GM21529 (cell line): Measurements from ENCODE around the gene NHS.

Experiments
- ATAC-seq: cut with Tn5 transposase; IDR thresholded peaks from one replicate; pipeline ENCODE4 v1.9.1; 2021; ENCODE audit not compliant: unreplicated experiment

Gene NHS

GRCh38 chrX:17613979-17614588 lies 239.1 kb downstream of the NHS start:
- ATAC-seq = peak; percentile 61

DNA sequence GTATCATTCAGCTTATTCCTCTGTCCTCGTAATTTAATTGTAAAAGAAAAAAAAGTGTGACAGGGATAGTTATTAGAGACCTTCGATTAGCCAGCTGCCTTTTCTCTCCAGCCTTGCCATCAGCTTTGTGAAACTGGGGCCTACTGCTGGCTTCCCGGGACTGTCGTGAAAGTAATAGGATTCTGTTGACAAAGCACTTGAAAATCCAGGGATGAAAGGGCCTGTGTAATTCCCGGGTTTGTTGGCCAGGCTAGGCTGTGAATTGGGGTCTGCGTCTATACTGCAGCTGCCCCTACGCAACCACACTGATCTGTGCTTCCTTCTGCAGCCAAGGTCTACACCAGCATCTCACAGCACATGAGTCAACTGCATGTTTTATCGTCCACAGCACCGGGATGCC lies 241.9 kb downstream of the NHS start:
- ATAC-seq = no peak

DNA sequence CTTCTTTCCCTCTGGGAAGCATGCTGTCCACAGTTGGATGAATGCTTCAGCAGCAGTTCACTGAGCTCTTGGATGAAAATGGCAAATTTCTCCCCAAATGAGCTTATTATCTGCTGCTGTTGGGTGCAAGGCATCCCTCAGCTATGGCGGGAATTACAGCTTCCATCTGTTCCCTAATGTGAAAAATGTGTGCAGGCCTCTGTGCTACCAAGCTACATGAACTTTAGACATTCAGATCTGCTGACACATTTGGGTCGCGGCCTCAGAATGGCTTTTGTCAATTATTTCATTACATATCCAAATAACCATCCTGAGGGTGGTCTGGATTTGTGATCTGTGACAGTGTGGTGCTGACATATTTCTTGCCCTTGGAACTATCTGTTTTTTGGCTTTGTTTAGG lies 242.8 kb downstream of the NHS start:
- no peak for ATAC-seq

DNA sequence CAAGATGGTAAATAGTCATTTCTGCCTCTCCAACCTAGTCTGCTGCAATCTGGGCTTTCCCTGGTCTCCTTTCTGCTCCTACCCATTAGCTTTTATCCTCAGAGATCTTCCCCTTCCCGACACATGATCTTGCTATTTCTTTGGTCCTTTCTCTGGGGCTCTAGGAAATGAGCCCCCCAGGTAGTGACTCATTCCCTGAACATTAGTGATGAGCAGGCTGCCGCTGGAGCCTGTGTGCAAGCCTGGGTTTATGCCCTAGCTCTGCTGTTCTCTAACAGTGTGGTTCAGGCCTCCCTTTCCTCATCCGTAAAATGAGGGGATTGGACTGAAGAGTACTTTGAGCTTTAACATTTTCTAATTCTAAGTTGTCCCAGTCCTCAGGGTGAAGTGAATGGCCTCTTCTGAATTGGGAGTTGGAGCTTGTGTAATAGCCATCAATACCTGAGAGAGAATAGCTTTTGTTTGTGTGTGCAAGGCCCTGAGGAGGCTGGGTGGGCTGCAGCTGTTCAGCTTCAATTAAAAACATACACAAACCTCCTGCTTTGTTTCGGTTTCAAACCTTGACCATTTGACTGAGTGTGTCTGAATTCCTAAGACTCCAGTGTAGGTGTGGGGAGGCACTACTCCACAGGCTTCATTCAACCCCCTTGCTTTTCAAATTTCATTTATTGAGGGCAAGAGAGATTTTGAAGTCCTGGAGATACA lies 246.7 kb downstream of the NHS start:
- ATAC-seq = no peak

- no peak for ATAC-seq
These were observed 247.3 kb downstream of the NHS start for GRCh38 chrX:17622331-17622730.

- no peak for ATAC-seq
These were observed 248.8 kb downstream of the NHS start for GRCh38 chrX:17623750-17624149.

DNA sequence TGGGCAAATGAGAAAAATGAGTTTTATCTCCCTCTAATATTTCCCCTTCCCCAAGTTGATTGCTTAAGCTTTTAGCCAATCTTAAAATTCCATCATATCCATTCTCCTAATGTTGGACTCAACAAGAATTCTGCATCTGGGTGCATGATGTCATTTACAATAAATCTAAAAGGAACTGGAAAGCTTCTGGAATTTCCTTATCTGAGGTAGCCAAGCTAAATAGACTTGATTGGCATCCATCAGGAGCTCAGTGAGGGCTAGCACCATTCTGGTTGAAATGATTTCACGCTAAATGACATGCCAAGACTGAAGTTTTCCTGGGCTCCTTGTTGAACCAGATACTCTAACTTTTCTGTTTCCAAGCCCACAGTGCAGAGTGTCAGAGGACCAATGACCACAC lies 252.0 kb downstream of the NHS start:
- no peak for ATAC-seq

- ATAC-seq = no peak
These were observed 254.0 kb downstream of the NHS start for GRCh38 chrX:17628976-17629375.

GRCh38 chrX:17629519-17629918 lies 254.5 kb downstream of the NHS start:
- ATAC-seq = no peak

- no peak for ATAC-seq
These were observed 256.6 kb downstream of the NHS start for GRCh38 chrX:17631647-17632046.

GRCh38 chrX:17632942-17633341 lies 257.9 kb downstream of the NHS start:
- ATAC-seq = peak; percentile 76

- no peak for ATAC-seq
These were observed 258.5 kb downstream of the NHS start for GRCh38 chrX:17633546-17633945.

GRCh38 chrX:17634542-17635207 lies 259.7 kb downstream of the NHS start:
- no peak for ATAC-seq

- no peak for ATAC-seq
These were observed 260.2 kb downstream of the NHS start for GRCh38 chrX:17635231-17635630.

DNA sequence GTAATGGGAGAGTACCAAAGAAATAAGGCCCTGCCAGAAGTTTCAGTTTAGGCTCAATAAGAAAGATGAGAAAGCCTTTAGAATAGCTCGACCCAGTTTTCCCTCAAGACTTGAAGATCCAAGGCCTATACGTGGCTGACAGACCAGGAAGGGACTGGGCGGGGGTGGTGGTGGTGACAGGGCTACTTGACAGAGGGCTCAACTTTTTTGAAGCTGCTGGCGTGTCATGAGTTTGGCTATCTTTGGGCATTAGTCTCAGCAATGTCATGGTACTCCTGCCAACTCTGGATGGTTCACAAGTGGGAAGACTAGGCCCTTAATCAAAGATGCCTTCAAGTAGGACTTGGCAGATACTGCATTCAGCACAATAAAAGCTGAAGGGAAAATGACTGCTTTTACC lies 262.2 kb downstream of the NHS start:
- ATAC-seq = no peak

- no peak for ATAC-seq
These were observed 263.7 kb downstream of the NHS start for GRCh38 chrX:17638731-17639130.

DNA sequence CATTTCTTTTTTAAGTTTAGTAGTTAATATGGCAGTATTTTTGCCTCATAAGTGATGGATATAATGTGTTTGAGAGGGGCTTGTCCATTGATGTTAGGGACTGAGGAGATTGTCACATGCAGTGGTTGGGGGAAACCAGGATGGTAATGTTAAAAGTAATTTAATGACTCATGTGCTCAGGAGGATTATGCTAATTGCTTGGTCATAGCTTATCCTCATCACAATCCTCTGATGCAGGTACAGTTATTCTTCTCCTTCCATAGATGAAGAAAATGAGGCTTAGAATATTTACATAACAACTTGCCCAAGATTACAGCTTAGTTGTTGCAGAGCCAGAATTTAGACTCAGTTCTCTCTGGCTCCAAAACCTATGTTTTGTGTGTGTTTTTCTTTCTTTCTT lies 267.9 kb downstream of the NHS start:
- no peak for ATAC-seq

GRCh38 chrX:17643528-17643927 lies 268.5 kb downstream of the NHS start:
- ATAC-seq = no peak

DNA sequence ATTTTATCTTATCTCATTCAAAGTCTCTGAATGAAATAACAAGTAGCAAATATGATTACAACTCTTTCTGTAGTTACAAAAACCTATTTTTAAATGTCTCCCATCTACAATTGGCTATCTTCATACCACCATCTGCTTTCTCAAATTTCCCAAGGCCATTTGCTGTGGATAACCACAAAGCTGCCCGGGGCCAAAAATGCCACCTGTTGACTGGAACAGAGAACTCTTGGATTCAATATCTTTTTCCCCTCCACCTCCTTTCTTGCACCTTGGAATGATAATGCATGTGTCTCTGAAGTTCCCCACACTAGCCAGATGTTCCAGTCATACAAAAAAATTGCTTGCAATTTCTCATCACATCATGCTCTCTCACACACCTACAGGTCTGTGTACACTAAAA lies 269.0 kb downstream of the NHS start:
- no peak for ATAC-seq

DNA sequence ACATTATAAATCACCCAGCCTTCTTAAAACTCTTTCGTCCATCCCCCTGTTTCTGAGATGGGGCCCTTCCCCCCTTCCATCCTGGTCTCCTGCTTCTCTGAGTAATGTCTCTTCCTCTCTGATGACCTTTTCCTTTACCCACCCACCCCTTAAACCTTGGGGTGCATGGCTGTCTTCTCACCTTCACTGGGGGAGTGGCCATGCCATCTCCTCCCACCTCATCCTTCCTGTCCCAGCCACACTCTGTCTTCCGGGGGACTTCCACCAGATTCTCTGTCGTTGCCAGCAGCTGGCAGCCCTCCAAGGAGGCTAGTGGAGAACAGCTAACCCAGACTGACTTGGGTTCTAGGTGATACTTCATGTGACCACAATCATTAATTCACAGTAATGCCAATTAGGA lies 279.1 kb downstream of the NHS start:
- no peak for ATAC-seq

DNA sequence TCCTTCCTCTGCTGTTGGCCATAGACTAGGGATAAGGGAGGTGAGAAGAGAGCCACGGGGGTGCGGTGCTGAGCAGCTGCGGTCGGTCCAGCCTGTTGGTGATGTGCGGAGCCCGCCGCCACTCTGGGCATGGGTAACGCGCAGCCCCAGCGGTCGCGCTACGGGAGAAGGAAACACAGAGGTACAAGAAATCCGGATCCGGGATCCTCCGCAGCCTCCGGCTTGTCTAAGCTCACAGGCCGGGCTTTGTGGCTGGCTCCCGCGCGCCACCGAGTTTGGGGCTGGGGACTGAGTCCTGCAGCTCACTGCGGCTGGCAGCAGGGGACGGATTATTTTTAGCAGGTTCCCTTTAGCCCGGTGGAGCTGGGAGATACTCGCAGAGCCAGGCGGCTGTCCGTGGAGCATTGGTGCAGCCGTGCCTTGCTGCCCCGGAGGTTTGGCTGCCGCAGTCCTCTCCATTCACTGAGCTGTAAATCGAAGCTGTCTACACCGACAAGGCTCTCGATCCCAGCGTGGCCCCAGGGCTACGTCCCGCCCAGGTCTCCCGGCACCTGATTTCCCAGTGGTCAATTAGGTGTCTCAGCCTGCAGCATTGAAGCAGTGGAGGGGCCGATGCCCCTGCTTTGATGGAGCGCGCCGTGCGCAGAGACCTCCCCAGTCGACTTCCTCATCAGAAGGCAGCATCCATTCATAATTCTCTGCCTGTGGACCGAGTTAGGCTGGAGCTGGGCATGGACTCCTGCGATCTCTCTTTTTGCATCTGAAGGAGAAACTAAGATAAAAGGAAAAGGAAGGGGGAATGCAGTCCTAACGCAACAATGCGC lies 280.4 kb downstream of the NHS start:
- no peak for ATAC-seq

DNA sequence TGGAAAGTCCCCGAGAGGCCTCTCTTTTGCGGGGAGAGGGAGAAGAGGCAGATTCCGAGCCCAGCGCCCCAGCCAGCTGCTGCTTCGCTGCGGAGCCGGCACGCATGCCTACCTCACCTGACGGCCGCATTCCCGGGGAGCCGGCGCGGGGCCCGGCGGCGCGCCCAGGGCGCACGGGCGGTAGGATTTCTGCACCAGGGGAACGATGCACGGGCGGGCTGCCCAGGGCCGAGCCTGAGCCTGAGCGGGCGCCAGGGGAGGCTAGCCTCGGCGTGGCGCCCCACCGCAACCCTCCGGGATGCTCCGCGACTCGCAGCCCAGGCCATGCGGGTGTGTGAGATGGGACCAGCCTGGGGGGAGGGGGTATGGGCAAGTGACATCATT lies 281.0 kb downstream of the NHS start:
- no peak for ATAC-seq
